HG03342 (cell line): ENCODE results near the gene ASH1L.
A peak's percentile ranks its signal among the peaks of the same experiment; 100 is the strongest.
"Not testable (repeated sequence)": the region's sequence is repeated elsewhere in the genome, so short reads cannot be mapped to it uniquely, and the experiment has no call there.

Experiments
- ATAC-seq: cut with Tn5 transposase; IDR thresholded peaks from one replicate; pipeline ENCODE4 v1.9.1; 2021; ENCODE audit warnings: mild to moderate bottlenecking, moderate library complexity; ENCODE audit not compliant: unreplicated experiment

The ASH1L gene, protein sequence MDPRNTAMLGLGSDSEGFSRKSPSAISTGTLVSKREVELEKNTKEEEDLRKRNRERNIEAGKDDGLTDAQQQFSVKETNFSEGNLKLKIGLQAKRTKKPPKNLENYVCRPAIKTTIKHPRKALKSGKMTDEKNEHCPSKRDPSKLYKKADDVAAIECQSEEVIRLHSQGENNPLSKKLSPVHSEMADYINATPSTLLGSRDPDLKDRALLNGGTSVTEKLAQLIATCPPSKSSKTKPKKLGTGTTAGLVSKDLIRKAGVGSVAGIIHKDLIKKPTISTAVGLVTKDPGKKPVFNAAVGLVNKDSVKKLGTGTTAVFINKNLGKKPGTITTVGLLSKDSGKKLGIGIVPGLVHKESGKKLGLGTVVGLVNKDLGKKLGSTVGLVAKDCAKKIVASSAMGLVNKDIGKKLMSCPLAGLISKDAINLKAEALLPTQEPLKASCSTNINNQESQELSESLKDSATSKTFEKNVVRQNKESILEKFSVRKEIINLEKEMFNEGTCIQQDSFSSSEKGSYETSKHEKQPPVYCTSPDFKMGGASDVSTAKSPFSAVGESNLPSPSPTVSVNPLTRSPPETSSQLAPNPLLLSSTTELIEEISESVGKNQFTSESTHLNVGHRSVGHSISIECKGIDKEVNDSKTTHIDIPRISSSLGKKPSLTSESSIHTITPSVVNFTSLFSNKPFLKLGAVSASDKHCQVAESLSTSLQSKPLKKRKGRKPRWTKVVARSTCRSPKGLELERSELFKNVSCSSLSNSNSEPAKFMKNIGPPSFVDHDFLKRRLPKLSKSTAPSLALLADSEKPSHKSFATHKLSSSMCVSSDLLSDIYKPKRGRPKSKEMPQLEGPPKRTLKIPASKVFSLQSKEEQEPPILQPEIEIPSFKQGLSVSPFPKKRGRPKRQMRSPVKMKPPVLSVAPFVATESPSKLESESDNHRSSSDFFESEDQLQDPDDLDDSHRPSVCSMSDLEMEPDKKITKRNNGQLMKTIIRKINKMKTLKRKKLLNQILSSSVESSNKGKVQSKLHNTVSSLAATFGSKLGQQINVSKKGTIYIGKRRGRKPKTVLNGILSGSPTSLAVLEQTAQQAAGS (N-terminal part only)

DNA sequence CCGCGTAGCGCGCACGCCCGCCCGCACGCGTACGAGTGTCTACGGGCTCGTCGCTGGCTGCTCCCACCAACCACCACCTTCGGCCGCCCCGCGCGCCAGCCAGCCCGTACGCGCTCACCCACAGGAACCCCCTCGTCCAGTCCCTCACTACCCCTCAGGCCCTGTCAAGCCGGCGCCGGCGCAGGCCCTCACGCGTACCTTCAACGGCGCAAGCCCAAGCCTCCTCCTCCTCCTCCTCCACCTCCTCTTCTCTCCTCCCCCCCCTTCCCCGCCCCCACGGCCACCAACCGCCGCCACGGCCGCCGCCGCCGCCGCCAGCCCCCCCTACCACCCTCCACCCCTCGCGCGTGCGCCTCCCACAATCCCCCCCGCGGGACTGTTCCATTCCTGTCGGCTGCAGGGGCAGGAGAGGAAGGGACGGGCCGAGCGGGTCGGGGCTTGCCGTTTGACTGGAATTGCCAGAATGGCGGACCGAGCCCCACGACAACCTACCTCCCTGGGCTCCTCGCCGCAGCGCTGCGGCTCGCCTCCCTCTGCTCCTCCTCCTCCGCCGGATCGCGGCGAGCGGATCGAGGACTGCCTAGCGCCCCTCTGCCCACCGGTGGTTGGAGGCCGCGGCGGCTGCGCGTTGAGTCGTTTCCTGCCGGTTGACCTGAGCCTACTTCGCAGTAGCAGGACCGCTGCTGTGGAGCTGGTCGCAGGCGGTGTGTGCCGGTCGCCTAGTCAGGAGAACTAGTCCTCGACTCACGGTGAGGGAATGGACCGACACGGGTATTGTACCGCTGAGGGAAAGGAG is at the start of gene ASH1L:
Gene ASH1L, minus strand, starts transcription at position 223 of the 796 bp plus-strand sequence. CDS start 41,284 bp downstream, outside the sequence.
- ATAC-seq: peak; percentile 64

DNA sequence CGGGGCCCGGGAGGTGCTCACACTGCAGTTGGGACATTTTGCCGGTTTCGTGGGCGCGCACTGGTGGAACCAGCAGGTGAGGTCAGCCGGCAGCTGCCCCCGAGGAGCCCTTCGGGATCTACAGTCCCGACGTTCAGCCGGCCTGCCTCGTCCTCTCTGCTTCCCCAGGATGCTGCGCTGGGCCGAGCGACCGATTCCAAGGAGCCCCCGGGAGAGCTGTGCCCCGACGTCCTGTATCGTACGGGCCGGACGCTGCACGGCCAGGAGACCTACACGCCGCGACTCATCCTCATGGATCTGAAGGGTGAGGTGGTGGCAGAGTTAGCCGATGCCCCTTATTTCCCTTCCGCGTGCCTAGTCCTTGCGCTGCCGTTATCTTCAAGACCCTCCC is 47.6 kb upstream of the ASH1L start:
- not testable (repeated sequence) for ATAC-seq

DNA sequence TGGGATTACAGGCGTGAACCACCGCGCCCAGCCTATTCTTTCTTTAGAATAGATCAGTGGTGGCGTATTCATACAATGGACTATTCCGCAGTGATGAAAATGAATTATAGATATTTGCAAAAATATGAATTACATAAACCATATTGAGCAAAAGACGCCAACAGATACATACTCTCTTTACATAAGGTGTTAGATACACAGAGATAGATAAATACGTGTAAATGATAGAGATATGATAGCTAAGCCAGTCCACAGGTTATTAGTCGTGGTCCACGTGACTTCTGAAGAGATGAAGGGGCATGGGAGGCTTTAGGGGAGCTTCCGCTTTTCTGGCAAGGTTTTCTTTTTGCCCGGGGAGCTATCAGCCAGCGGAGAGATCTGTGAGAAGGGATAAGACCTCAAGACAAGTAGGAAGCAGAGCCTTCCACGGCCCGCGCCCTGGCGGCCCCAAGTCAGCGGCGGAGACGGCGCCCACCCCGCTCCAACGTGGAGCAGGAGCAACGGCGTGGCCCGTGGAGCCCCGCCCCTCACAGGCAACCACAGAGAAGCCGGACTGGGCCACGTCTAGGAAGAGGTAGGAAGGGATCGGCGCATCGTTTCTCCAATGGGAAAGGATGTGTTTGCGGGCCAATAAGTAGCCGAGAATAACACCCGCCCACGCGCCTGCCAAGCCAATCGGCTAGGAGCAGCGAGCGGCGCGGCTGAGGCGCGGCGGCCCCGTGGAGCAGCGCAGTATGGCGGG is 47.1 kb upstream of the ASH1L start, which contains the start of gene MSTO1:
Gene MSTO1, plus strand, starts transcription at position 704 of the 742 bp plus-strand sequence. Its CDS starts 31 bp downstream, at position 735.
- ATAC-seq: peak; percentile 89

DNA sequence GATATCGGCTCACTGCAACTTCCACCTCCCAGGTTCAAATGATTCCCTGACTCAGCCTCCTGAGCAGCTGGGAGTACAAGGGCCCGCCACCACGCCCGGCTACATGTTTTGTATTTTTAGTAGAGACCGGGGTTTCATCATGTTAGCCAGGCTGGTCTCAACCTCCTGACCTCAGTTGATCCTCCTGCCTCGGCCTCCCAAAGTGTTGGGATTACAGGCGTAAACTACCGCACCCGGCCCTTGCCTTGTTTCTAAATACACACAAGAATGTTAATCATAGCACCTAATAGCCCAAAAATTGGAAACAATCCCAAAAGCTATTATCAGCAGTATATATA is 46.3 kb upstream of the ASH1L start:
- no peak for ATAC-seq

DNA sequence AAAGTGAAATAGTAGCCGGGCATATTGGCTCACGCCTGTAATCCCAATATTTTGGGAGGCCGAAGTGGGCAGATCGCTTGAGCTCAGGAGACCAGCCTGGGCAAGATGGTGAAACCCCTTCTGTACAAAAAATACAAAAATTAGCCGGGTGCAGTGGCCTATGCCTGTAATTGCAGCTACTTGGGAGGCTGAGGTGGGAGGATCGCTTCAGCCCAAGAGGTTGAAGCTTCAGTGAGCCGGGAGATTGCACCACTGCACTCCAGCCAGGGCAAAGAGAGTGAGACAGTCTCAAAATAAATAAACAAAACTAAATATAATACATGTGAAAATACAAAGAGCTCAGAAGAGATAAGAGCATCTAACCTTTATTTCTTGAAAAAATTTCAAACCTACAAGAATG is 45.1 kb upstream of the ASH1L start:
- no peak for ATAC-seq

DNA sequence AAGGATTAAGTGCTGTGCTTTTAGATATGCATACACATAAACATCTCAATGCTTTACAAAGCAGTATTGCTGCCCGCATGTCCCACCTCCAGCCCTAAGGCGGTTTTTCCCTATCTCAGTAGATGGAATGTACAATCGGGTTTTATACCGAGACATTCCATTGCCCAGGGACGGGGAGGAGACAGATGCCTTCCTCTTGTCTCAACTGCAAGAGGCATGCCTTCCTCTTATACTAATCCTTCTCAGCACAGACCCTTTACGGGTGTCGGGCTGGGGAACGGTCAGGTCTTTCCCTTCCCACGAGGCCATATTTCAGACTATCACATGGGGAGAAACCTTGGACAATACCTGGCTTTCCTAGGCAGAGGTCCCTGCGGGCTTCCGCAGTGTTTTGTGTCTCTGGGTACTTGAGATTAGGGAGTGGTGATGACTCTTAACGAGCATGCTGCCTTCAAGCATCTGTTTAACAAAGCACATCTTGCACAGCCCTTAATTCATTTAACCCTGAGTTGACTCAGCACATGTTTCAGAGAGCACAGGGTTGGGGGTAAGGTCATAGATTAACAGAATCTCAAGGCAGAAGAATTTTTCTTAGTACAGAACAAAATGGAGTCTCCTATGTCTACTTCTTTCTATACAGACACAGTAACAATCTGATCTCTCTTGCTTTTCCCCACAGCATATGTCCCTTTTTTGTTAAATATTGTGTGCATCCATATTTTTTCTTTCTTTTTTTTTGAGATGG is 37.4 kb upstream of the ASH1L start:
- ATAC-seq: not testable (repeated sequence)

DNA sequence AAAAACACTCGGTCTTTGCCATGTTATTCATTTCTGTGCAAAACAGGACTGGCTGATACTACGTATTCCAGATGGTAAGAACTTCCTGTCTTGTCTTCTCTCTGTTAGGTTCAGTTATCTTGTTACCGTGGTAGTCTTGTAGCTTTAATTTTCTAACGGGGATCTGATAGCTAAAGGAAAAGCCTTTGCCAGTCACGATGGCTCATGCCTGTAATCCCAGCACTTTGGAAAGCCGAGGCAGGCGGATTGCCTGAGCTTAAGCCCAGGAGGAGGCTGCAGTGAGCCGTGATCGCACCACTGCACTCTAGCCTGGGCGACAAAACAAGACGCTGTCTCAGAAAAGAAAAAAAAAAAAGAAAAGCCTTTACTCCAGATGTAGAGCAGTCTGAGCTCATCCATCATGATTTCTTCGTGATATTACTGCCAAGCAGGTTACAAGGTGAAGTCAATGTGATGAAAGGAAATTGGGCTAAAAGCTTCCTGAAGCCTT is 36.3 kb upstream of the ASH1L start:
- no peak for ATAC-seq

DNA sequence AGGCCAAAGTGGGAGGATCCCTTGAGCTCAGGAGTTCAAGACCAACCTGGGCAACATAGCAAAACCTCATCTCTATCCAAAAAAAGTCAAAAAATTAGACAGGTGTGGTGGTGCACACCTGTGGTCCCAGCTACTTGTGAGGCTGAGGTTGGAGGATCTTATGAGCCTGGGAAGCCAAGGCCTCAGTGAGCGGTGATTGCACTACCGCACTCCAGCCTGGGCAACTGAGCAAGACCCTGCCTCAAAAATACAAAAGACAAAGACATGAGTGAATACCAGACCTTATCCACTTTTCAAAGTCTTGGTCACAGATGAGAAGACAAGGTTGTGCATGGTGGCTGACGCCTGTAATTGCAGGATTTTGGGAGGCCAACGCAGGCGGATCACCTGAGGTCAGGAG is 34.3 kb upstream of the ASH1L start:
- ATAC-seq: no peak

DNA sequence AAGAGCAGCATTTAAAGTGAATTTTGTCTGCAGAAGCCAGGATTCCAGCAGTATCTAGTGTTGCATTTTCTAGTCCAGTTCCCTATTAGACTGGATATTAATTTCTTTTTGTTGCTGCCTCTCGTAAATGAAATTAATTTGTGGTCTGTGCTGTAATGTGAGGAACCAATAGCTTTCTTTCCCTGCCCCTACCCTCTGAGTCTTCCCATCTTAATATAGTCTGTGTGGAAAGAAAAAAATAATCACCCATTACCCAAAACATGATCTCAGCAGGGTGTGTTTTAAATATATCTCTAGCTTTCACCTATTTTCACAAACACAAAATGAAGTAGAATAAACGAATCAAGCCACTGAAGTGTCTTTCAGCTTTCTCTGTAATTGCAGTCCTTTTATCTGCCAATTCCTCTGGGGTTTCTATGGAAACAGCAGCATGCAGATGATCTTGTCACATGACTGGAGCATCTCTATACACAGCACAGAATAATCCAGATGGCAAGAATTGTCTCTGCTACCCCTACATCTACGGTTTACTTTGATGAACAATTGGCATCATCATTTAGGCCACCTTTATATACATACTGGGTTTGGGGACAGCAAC is 33.4 kb upstream of the ASH1L start:
- not testable (repeated sequence) for ATAC-seq

DNA sequence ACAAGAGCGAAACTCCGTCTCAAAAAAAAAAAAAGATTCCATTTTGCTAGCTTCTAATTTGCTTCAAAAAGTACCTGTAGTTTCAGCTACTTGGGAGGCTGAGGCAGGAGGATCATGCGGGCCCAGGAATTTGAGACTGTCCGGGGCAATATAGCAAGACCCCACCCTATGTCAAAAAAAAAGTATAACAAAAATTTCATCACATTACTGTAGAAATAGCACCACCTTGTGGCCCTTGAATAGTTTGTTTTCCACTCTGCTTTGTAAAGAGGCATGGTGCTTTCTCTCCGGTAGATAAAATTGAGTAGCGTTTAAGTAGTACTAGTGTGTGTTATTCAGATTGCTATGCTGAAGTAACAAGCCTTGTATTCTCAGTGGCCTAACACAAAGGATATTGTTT is 29.2 kb upstream of the ASH1L start:
- ATAC-seq: no peak

DNA sequence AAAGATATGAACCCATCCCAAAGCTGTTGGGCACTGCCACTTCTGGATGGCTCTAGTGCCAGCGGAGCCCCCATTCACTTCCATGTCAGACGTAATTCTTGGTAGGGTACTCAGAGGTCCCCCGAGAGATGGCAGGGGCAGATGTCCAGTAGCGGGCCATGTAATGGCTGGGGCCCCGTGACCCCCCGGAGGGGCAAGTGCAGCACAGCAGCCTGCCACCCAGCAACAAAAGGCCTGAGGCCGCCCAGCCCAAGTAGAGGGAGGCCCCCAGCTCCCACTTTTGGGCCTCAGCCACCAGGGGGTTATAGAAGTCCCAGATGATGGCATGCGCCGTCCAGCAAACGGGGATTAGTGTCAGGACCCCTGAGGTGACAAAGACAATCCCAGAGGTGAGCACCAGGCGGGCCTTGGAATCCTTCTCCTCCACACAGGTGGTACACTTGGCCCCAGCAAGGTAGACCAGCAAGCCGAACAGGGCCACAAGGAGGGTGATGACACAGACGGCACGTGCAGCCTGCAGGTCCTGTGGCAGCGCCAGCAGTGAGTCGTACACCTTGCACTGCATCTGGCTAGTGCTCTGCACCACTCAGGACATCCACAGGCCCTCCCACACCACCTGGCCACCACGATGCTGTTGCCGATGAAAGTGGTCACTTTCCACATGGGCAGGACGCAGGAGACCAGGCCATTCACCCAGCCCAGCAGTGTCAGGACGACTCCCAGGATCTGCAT is 28.1 kb upstream of the ASH1L start:
- ATAC-seq: not testable (repeated sequence)

DNA sequence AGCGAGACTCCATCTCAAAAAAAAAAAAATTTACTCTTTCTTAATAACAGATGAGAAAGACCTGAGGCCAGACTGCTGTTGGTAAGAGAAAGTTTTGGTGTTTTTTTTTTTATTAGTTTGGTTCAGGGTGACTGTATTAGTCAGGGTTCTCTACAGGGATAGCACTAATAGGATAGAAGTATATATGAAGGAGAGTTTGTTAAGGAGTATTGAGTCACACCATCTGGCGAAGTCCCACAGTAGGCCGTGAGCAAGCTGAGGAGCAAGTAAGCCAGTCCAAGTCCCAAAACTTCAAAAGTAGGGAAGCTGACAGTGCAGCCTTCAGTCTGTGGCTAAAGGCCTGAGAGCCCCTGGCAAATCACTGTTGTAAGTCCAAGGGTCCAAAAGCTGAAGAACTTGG is 26.7 kb upstream of the ASH1L start:
- not testable (repeated sequence) for ATAC-seq

DNA sequence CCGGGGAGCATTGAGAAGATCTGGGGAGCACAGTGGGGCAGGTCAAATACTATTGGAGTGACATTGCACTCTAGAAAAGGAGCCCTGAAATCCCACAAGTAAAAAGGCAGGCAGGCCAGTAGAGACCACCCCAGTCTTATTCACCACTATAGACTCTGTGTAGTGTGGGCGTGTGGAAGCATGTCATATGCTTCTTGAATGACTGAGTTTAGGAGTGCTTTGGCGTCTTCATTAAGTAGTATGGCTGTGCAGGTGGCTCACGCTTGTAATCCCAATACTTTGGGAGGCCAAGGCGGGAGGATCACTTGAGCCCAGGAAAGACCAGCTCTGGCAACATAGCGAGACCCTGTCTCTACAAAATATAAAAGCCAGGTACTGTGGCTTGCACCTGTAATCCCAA is 21.2 kb upstream of the ASH1L start:
- not testable (repeated sequence) for ATAC-seq

DNA sequence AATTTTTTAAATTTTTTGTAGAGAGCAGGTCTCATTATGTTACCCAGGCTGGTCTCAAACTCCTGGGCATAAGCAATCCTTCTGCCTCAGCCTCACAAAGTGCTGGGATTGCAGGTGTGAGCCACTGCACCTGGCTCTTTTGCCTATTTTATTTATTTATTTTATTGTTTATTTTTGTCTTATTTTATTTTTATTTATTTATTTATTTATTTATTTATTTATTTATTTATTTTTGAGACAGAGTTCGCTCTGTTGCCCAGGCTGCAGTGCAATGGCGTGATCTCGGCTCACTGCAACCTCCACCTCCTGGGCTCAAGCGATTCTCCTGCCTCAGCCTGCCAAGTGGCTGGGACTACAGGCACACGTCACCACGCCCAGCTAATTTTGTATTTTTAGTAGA is 13.0 kb upstream of the ASH1L start:
- ATAC-seq: not testable (repeated sequence)

DNA sequence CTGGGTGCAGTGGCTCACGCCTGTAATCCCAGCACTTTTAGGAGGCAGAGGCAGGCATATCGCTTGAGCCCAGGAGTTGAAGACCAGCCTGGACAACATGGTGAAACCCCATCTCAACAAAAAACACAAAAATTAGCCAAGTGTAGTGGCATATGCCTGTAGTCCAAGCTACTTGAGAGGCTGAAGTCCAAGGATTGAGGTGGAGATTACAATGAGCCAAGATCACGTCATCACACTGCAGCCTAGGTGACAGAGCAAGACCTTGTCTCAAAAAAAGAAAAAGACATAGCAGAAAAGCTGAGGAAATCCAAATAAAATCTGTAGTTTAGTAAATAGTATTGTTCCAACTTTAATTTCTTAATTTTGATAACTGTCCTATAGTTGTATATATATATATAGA is 11.5 kb upstream of the ASH1L start:
- ATAC-seq: no peak

DNA sequence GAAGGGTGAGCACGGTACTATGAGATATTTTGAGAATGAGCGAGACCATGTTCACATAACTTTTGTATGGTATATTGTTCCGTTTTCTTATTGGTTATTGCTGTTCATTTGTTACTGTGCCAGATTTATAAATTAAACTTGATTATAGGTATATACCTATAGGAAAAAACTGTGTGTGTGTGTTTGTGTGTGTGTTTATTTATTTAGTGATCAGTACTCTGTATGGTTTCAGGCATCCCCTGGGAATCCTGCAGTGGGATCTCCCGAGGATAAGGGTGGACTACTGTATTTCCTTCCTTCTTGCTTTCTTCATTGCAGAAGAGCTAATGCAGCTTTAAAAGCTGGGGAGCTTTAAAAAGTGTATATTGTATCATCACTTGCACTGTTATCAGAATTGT is 8.0 kb upstream of the ASH1L start:
- ATAC-seq: no peak

DNA sequence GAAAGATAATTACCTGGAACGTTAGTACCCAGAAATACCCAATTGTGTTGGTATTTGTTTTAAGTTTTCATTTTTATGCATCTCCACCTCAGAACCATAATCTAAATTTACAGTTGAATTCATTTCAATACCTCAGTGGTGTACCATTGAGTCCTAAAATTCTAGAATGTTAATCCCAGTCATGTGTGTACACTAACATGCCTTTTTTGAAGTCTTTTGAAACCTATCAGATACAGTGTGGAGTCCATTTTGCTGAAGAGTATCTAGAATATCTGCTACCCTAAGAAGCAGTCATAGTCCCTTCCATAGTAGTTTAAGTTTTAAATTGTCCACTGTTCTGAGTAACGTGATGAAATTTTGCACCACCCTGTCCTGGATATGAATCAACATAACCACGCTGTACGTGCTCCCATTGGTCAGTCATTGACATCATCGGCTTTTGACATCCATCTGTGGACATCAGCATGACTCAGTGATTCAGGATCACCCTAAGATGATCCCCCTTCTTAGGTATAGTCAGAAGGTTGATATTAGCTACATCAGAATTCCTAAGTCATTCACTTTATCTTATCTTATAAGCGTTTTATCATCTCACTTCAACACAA is 7.5 kb upstream of the ASH1L start:
- no peak for ATAC-seq
